PC-3 (cell line): ENCODE data around the gene C5AR1. TPM values are rescaled to one million over a fixed set of nuclear protein-coding genes. Genes with fewer than 3 reads are reported as not detected.

Source experiments
- ATAC-seq: fragments of 200-7000 bp; cut with Tn5 transposase; 2 replicates; pipeline ENCODE4 v1.9.1; 2020; ENCODE audit warnings: mild to moderate bottlenecking, moderate library complexity
- BruUV-seq: library from RNA; stranded (reverse); fragments of 400-500 nt; replicated peaks from 2 replicates; lab custom pipeline; 2021; lab: Mats Ljungman, UMichigan
- CTCF ChIA-PET: fragments of 300-600 bp; sonication (Branson Sonifier 250); formaldehyde crosslinking; loops from one replicate; lab custom pipeline; 2022; ENCODE audit warnings: antibody characterized with exemption; lab: Charles Lee
- POLR2A ChIA-PET: fragments of 300-600 bp; sonication (Branson Sonifier 250); formaldehyde crosslinking; loops from one replicate; lab custom pipeline; 2022; ENCODE audit warnings: antibody characterized with exemption; ENCODE audit not compliant: unreplicated experiment; lab: Charles Lee
- DNase-seq: peaks from one replicate; pipeline ENCODE4 v3.0.0-alpha.2; 2015
- H2AFZ ChIP-seq: fragments of 300-600 bp; sonication (generic); 2 replicates; pipeline ENCODE4 v1.6.0; 2016; ENCODE audit warnings: antibody characterized with exemption, low read length
- H3F3A ChIP-seq: fragments of 300-600 bp; sonication (generic); one replicate; pipeline ENCODE4 v1.6.0; 2017; ENCODE audit warnings: antibody characterized with exemption, low read length, control low read depth, mild to moderate bottlenecking; ENCODE audit not compliant: unreplicated experiment
- H3K27ac ChIP-seq: fragments of 300-600 bp; sonication (generic); 2 replicates; pipeline ENCODE4 v1.5.1; 2016; ENCODE audit warnings: mild to moderate bottlenecking, low read length
- H3K27me3 ChIP-seq: fragments of 300-600 bp; sonication (generic); 2 replicates; pipeline ENCODE4 v1.6.1; 2016; ENCODE audit warnings: low read length, mixed read lengths
- H3K36me3 ChIP-seq: fragments of 300-600 bp; sonication (generic); 2 replicates; pipeline ENCODE4 v1.6.1; 2016; ENCODE audit warnings: low read depth, mixed run types, low read length, mixed read lengths
- H3K4me1 ChIP-seq: fragments of 300-600 bp; sonication (generic); 2 replicates; pipeline ENCODE4 v1.5.1; 2016; ENCODE audit warnings: low read length; ENCODE audit not compliant: insufficient read depth
- H3K4me2 ChIP-seq: fragments of 300-600 bp; sonication (generic); 2 replicates; pipeline ENCODE4 v1.6.0; 2016; ENCODE audit warnings: low read length
- H3K4me3 ChIP-seq: fragments of 300-600 bp; sonication (generic); 2 replicates; pipeline ENCODE4 v1.5.1; 2016; ENCODE audit warnings: mild to moderate bottlenecking, low read length, mixed read lengths
- H3K79me2 ChIP-seq: fragments of 300-600 bp; sonication (generic); 2 replicates; pipeline ENCODE4 v1.6.1; 2017; ENCODE audit warnings: low read length, mixed read lengths
- H3K9ac ChIP-seq: fragments of 300-600 bp; sonication (generic); 2 replicates; pipeline ENCODE4 v1.6.0; 2016; ENCODE audit warnings: mild to moderate bottlenecking, low read length
- H3K9me2 ChIP-seq: fragments of 300-600 bp; sonication (generic); replicated peaks from 2 replicates; pipeline ENCODE4 v1.6.1; 2016; ENCODE audit warnings: mixed run types, low read length, mixed read lengths
- H3K9me3 ChIP-seq: fragments of 300-600 bp; sonication (generic); 2 replicates; pipeline ENCODE4 v1.6.1; 2016; ENCODE audit warnings: low read length, mixed read lengths
- H4K20me1 ChIP-seq: fragments of 300-600 bp; sonication (generic); 2 replicates; pipeline ENCODE4 v1.6.1; 2016; ENCODE audit warnings: low read length, mixed read lengths
- CTCF ChIP-seq: fragments of 300-600 bp; sonication (generic); conservative IDR thresholded peaks from 2 replicates; pipeline ENCODE4 v1.5.1; 2017; ENCODE audit warnings: antibody characterized with exemption, low read depth, mild to moderate bottlenecking, low read length
- EZH2 ChIP-seq: fragments of 300-600 bp; sonication (generic); IDR thresholded peaks from one replicate; pipeline ENCODE4 v1.6.1; 2017; ENCODE audit warnings: antibody characterized with exemption, mild to moderate bottlenecking, low read length; ENCODE audit not compliant: unreplicated experiment
- EZH2phosphoT487 ChIP-seq: fragments of 300-600 bp; sonication (generic); IDR thresholded peaks from 2 replicates; pipeline ENCODE4 v1.6.1; 2018; ENCODE audit warnings: mild to moderate bottlenecking, antibody characterized with exemption, low read length, borderline replicate concordance
- intact Hi-C: fragments of 100-400 bp; cut with micrococcal nuclease; formaldehyde crosslinking; loops from 2 replicates; pipeline ENCODE4 v1.9.0; 2023
- total RNA-seq: library from RNA; depleted of rRNA; stranded (reverse); fragments of >200 nt; gene quantifications from 2 replicates; pipeline ENCODE4 v1.2.3, GENCODE V29; 2014

C5AR1 gene
- total RNA-seq, 1 experiment from 2014 or later, result not detected

- no peaks in the 10 kb centered on the region for H3K9me3 ChIP-seq
- no peaks in the 10 kb centered on the region for H3F3A ChIP-seq
- BruUV-seq, result no TSS peak
- H3K4me2 ChIP-seq, result peak within 1 kb of the TSS; percentile 97
- no peak for TF ChIP-seq EZH2phosphoT487
- peak; percentile 81 for TF ChIP-seq CTCF
- ChIA-PET CTCF (interaction anchor here (0.6 to 1.2 kb wide), 10 partner anchors 34 to 199 kb away, joined by 3 to 10 read pairs (median 4); no protein-coding TSS in a partner anchor), POLR2A (interaction anchor here (0.6 to 1.7 kb wide), 3 partner anchors 74 to 1618 kb away, joined by 3 to 12 read pairs (median 4); partner anchors contain the start of genes FBXO46 and INAFM1)
- DNase-seq (peak; percentile 97), ATAC-seq (peak; percentile 99)
- H2AFZ ChIP-seq, result peak within 1 kb of the TSS; percentile 84
- H3K4me1 ChIP-seq, result peaks cover 8% of the 10 kb centered on the region; the same call in 1 of the 2 replicates
- peak within 1 kb of the TSS; percentile 88 for H3K4me3 ChIP-seq
- H4K20me1 ChIP-seq, result no peaks in the 10 kb centered on the region
- peaks cover 46% of the 10 kb centered on the region for H3K79me2 ChIP-seq
- H3K27me3 ChIP-seq, result no peaks in the 10 kb centered on the region
- peaks cover 9% of the 10 kb centered on the region; the same call in 1 of the 2 replicates for H3K36me3 ChIP-seq
- intact Hi-C loops, result loop anchor here (5.0 kb wide), 1 partner anchor 42 kb away; the partner anchor contains the start of gene C5AR1
- H3K9ac ChIP-seq, result peak within 1 kb of the TSS; percentile 98
- no peaks in the 10 kb centered on the region for H3K9me2 ChIP-seq
- peak within 1 kb of the TSS; percentile 42; the same call in 1 of the 2 replicates for H3K27ac ChIP-seq
These were observed 39.4 kb downstream of the C5AR1 start, which contains the start of gene DHX34 for GRCh38 chr19:47348819-47349795. Gene DHX34 (plus strand): TSS chr19:47349315. CDS start chr19:47353031, 3,716 bp downstream.

GRCh38 chr19:47350630-47351029, 41.0 kb downstream of the C5AR1 start:
- intact Hi-C loops, result no loop called here
- peaks cover 8% of the 10 kb centered on the region; the same call in 1 of the 2 replicates for H3K4me1 ChIP-seq
- peak overlapping the region; percentile 34; the same call in 1 of the 2 replicates for H3K4me2 ChIP-seq
- no peak for TF ChIP-seq CTCF
- TF ChIP-seq EZH2phosphoT487, result no peak
- no peak for TF ChIP-seq EZH2
- DNase-seq (no peak), ATAC-seq (no peak)
- H3K36me3 ChIP-seq, result peaks cover 14% of the 10 kb centered on the region; the same call in 1 of the 2 replicates
- H3K9ac ChIP-seq, result no peak overlapping the region
- no peak overlapping the region for H2AFZ ChIP-seq
- H3K79me2 ChIP-seq, result peaks cover 46% of the 10 kb centered on the region
- H4K20me1 ChIP-seq, result no peaks in the 10 kb centered on the region
- no peak overlapping the region for H3K4me3 ChIP-seq
- H3K27me3 ChIP-seq, result no peaks in the 10 kb centered on the region
- CTCF ChIA-PET, result interaction anchor here (0.5 to 0.7 kb wide), 2 partner anchors 44 to 497 kb away, joined by 4 to 17 read pairs; no protein-coding TSS in a partner anchor
- no peaks in the 10 kb centered on the region for H3K9me3 ChIP-seq
- POLR2A ChIA-PET, result no interaction called here
- H3K27ac ChIP-seq, result no peak overlapping the region
- BruUV-seq, result no TSS peak
- no peaks in the 10 kb centered on the region for H3K9me2 ChIP-seq
- H3F3A ChIP-seq, result no peaks in the 10 kb centered on the region
